ENCODE results near the gene ZNF512. TPM values are rescaled to one million over a fixed set of nuclear protein-coding genes. Genes with fewer than 3 reads are reported as not detected.

The ZNF512 gene
- total and polyA plus RNA-seq, 4 donors: 12.1 to 41.7 (median 25.3) TPM

DNA sequence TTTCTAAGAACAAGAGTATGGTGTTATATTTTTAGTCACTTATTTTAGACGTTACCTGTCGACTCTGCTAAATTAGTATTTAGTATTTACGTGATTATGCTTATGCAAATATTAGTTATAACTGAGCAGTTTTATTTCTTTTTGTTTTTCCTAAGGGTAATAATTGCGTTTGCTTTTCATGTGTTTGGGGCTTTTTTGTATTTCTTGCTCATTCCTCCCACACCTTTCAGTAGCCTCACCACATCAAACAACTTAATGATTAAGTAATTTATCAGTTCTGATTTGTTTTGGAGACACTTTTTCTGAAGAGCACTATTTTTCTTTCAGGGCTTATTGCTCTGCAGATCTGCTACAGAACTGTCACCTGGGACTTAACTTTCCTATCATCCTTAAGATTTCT lies 88.4 kb downstream of the ZNF512 start:
- WGBS, 2 donors: 90 to 91% methylated on average over 4 of the region's 4 CpGs
- DNase-seq: no peak
- no peaks in the 10 kb centered on the region for H3K27me3 ChIP-seq (ENCODE audit: control insufficient read depth in 1 of 2, insufficient read depth in 2 of 2, low read length in 1 of 2)
- intact Hi-C loops (cut with DNase I): no loop called here
- no peak overlapping the region for H3K4me3 ChIP-seq (ENCODE audit: low read length in 2 of 2)
- no peaks in the 10 kb centered on the region for H3K4me1 ChIP-seq (ENCODE audit: control insufficient read depth in 1 of 2, insufficient read depth in 2 of 2, low read length in 2 of 2)
- ATAC-seq (ENCODE audit: low FRiP score): no peak
- H3K9me3 ChIP-seq (ENCODE audit: control insufficient read depth, low read length): no peaks in the 10 kb centered on the region
- H3K27ac ChIP-seq (ENCODE audit: low read depth in 1 of 2, low read length in 2 of 2): no peak overlapping the region
- peaks cover 0 to 5% of the 10 kb centered on the region in 2 donors for H3K36me3 ChIP-seq (ENCODE audit: control insufficient read depth in 1 of 2, insufficient read depth in 2 of 2, low read length in 1 of 2)

Other genes starting within 250 kb of the ZNF512 start
- 10 to 100 TPM; 42.7 to 60.9 TPM for gene GTF3C2, start 226.3 kb upstream of the ZNF512 start, total RNA-seq
- 10 to 100 TPM; 17.0 to 20.3 TPM for gene GTF3C2, start 226.3 kb upstream of the ZNF512 start, polyA plus RNA-seq
- 10 to 100 TPM; 32.2 to 42.7 TPM for gene EIF2B4, start 212.7 kb upstream of the ZNF512 start, total RNA-seq
- gene EIF2B4, start 212.7 kb upstream of the ZNF512 start, polyA plus RNA-seq: 10 to 100 TPM; 36.3 to 87.1 TPM
- gene SNX17, start 212.4 kb upstream of the ZNF512 start, total RNA-seq: 10 to 100 TPM; 77.8 to 90.5 TPM
- gene SNX17, start 212.4 kb upstream of the ZNF512 start, polyA plus RNA-seq: 10 to 100 TPM; 79.4 to 92.6 TPM
- gene ZNF513, start 202.3 kb upstream of the ZNF512 start, total RNA-seq: 10 to 100 TPM; 15.3 to 18.7 TPM
- gene ZNF513, start 202.3 kb upstream of the ZNF512 start, polyA plus RNA-seq: 10 to 100 TPM in 1 of 2 donors, 1 to 10 TPM in 1; 5.5 to 32.7 TPM
- 10 to 100 TPM; 39.5 to 42.7 TPM for gene PPM1G, start 173.5 kb upstream of the ZNF512 start, total RNA-seq
- gene PPM1G, start 173.5 kb upstream of the ZNF512 start, polyA plus RNA-seq: 10 to 100 TPM; 37.3 to 40.7 TPM
- 10 to 100 TPM; 94.5 to 99.8 TPM for gene NRBP1, start 154.4 kb upstream of the ZNF512 start, total RNA-seq
- 10 to 100 TPM; 51.2 to 81.2 TPM for gene NRBP1, start 154.4 kb upstream of the ZNF512 start, polyA plus RNA-seq
- 1 to 10 TPM; 1.8 to 2.4 TPM for gene KRTCAP3, start 140.7 kb upstream of the ZNF512 start, total RNA-seq
- gene KRTCAP3, start 140.7 kb upstream of the ZNF512 start, polyA plus RNA-seq: 10 to 100 TPM in 1 of 2 donors, 1 to 10 TPM in 1; 3.9 to 13.9 TPM
- 10 to 100 TPM; 24.8 to 45.7 TPM for gene IFT172, start 93.3 kb upstream of the ZNF512 start, total RNA-seq
- gene IFT172, start 93.3 kb upstream of the ZNF512 start, polyA plus RNA-seq: 10 to 100 TPM in 1 of 2 donors, 1 to 10 TPM in 1; 8.1 to 64.9 TPM
- gene FNDC4, start 87.8 kb upstream of the ZNF512 start, total RNA-seq: 10 to 100 TPM; 12.1 to 18.6 TPM
- gene FNDC4, start 87.8 kb upstream of the ZNF512 start, polyA plus RNA-seq: 10 to 100 TPM; 21.4 to 39.0 TPM
- 1 to 10 TPM in 1 of 2 donors, under 1 TPM in 1; 0.69 to 2.4 TPM for gene GCKR, start 86.2 kb upstream of the ZNF512 start, total RNA-seq
- gene GCKR, start 86.2 kb upstream of the ZNF512 start, polyA plus RNA-seq: 1 to 10 TPM in 1 of 2 donors, under 1 TPM in 1; 0.13 to 7.7 TPM
- 1 to 10 TPM; 2.2 to 3.6 TPM for gene CCDC121, start 46.0 kb downstream of the ZNF512 start, total RNA-seq
- 1 to 10 TPM; 2.4 to 4.5 TPM for gene CCDC121, start 46.0 kb downstream of the ZNF512 start, polyA plus RNA-seq
- gene GPN1, start 46.0 kb downstream of the ZNF512 start, total RNA-seq: 10 to 100 TPM; 16.4 to 21.9 TPM
- 10 to 100 TPM; 20.5 to 24.8 TPM for gene GPN1, start 46.0 kb downstream of the ZNF512 start, polyA plus RNA-seq
- gene SUPT7L, start 80.6 kb downstream of the ZNF512 start, total RNA-seq: 10 to 100 TPM; 25.2 to 32.1 TPM
- 10 to 100 TPM in 1 of 2 donors, 1 to 10 TPM in 1; 9.4 to 45.5 TPM for gene SUPT7L, start 80.6 kb downstream of the ZNF512 start, polyA plus RNA-seq
- gene SLC4A1AP, start 80.8 kb downstream of the ZNF512 start, total RNA-seq: 10 to 100 TPM; 17.8 to 19.7 TPM
- gene SLC4A1AP, start 80.8 kb downstream of the ZNF512 start, polyA plus RNA-seq: 10 to 100 TPM; 10.3 to 16.1 TPM
- 100 to 1,000 TPM in 1 of 2 donors, 10 to 100 TPM in 1; 85.0 to 116 TPM for gene MRPL33, start 188.7 kb downstream of the ZNF512 start, total RNA-seq
- 100 to 1,000 TPM; 253 to 347 TPM for gene MRPL33, start 188.7 kb downstream of the ZNF512 start, polyA plus RNA-seq